Measurements from ENCODE around the gene NRBF2. TPM values are rescaled to one million over a fixed set of nuclear protein-coding genes. Genes with fewer than 3 reads are reported as not detected.

NRBF2 gene
- total RNA-seq, 1 donor from 2014 or later = 40.0 TPM

DNA sequence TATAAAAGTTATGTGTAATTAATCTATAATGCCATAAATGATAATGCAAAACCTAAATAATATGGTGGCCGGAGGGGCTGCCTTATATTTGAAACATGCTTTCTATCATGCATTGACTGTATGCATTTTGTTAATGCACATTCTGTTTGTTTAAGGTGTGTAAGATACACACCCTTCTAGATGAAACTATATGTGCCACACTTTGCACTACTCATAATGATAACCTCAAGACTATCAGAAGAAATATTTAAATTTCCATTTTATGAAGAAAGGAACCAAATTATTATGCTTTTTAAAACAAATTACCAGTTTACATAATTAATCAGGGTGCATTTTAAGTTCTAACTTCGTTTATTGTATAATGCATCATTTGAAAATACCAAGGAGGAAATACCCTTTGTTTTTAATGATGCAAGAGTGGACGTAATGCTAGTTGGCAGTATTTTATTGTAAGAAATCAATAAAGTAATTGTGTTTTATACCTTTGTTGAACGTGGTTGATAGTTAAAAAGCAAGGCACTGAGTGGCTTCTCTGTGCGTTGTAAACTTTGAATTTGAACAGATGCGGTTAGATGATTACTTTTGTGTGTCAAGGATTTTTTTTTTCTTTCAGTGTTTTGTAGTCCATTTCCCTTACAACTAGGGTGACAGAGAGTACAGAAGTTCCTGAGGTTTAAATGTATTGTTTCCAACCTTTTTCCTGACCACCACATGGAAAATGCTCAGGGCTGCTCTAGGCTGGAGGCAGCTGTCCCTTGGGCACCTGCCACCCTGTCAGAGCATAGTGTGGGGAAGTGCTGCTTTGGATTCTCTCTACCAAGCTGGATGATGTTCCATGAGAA lies 21.6 kb downstream of the NRBF2 start:
- no peak for FAIRE-seq

DNA sequence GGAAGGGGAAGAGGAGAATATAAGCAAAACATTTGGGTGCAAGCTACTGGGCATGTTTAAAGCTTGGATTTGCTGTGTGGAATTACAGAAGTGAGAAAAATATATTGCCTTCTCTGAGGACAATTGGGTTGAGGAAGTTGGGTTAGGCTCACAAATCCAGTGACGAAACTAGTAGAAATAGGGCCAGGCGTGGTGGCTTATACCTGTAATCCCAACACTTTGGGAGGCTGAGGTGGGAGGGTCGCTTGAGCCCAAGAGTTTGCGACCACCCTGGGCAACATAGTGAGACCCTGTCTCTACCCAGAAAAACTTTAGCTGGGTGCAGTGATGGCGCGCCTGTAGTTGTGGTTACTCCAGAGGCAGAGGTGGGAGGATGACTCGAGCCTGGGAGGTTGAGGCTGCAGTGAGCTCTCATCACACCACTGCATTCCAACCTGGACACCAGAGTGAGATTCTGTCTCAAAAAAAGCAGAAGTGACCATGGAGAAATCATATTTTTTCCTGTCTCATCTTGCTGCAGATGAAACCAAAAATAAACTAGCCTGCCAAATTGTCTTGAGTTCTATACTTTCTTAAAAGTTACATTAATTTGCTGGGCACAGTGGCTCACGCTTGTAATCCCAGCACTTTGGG lies 22.4 kb downstream of the NRBF2 start:
- no peaks in the 10 kb centered on the region for H3K27me3 ChIP-seq (ENCODE audit: control insufficient read depth, insufficient read depth, low read length)
- FAIRE-seq = no peak
- H3K36me3 ChIP-seq (ENCODE audit: control insufficient read depth, insufficient read depth, low read length) = peaks cover 10% of the 10 kb centered on the region
- DNase-seq (ENCODE audit: low read depth) = no peak
- TF ChIP-seq, protein P1, sequence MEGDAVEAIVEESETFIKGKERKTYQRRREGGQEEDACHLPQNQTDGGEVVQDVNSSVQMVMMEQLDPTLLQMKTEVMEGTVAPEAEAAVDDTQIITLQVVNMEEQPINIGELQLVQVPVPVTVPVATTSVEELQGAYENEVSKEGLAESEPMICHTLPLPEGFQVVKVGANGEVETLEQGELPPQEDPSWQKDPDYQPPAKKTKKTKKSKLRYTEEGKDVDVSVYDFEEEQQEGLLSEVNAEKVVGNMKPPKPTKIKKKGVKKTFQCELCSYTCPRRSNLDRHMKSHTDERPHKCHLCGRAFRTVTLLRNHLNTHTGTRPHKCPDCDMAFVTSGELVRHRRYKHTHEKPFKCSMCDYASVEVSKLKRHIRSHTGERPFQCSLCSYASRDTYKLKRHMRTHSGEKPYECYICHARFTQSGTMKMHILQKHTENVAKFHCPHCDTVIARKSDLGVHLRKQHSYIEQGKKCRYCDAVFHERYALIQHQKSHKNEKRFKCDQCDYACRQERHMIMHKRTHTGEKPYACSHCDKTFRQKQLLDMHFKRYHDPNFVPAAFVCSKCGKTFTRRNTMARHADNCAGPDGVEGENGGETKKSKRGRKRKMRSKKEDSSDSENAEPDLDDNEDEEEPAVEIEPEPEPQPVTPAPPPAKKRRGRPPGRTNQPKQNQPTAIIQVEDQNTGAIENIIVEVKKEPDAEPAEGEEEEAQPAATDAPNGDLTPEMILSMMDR (IDR thresholded peaks at IDR 0.05; ENCODE audit: insufficient read depth, low read length, severe bottlenecking) = no peak
- H3K4me3 ChIP-seq (ENCODE audit: low read depth, low read length) = no peak overlapping the region

More for the DNA sequence above, 21.6 kb downstream of the NRBF2 start:
- TF ChIP-seq, protein P1 (IDR thresholded peaks at IDR 0.05; ENCODE audit: insufficient read depth, low read length, severe bottlenecking) = no peak
- H3K4me3 ChIP-seq (ENCODE audit: low read depth, low read length) = no peak overlapping the region
- no peaks in the 10 kb centered on the region for H3K27me3 ChIP-seq (ENCODE audit: control insufficient read depth, insufficient read depth, low read length)
- peaks cover 11% of the 10 kb centered on the region for H3K36me3 ChIP-seq (ENCODE audit: control insufficient read depth, insufficient read depth, low read length)
- no peak for DNase-seq (ENCODE audit: low read depth)

DNA sequence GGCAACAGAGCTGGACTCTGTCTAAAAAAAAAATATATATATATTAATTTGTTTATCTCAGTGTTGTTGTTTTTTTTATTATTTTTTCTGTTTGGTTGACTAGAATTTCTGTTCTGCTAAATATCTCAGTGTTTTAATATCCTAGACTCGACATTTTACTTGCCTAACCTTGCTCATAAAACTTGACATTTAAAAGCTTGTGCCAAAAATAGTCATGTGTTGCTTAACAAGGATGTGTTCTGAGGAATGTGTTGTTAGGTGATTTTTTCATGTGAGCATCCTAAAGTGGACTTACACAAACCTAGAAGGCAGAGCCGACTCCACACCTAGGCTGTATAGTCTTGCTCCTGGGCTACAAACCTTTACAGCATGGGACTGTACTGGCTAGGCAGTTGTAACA lies 23.1 kb downstream of the NRBF2 start:
- no peaks in the 10 kb centered on the region for H3K27me3 ChIP-seq (ENCODE audit: control insufficient read depth, insufficient read depth, low read length)
- no peak for FAIRE-seq
- no peak overlapping the region for H3K4me3 ChIP-seq (ENCODE audit: low read depth, low read length)
- no peak for DNase-seq (ENCODE audit: low read depth)
- TF ChIP-seq, protein P1 (IDR thresholded peaks at IDR 0.05; ENCODE audit: insufficient read depth, low read length, severe bottlenecking) = no peak
- H3K36me3 ChIP-seq (ENCODE audit: control insufficient read depth, insufficient read depth, low read length) = peaks cover 8% of the 10 kb centered on the region

DNA sequence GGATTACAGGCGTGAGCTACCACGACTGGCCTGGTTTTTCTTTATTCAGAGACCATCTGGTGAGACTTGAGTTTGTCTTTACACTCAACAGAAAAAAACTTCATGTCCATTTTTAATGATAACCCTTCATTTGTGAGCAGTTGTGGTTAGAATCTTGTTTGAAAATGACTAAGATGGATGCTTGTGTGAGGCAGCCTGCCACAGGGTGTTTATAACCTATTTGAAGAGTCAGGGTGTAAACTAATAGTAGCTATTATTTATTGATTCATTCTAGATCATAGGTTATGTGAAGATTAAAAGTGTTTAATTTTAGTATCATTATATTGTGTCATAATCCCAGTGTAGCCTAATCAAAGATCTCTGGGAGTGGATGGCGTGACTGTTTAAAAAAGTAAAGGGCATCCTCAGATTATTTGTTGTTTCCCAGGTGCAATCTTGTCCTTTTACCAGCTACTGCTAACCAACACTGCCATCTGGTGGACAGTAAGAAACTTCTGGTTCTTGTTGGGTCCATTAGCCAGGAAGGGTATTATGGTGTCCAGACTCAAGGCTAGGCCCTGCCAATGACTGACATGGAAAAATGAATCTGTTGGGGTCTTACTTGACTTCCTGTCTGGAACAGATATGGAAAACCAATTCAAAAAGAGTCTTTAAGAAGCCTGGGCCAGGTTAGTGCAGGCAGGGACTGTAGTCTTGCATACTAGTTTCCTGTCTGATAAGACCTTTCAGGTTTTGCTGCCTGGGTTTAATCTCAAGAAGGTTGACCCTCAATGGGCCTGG lies 24.9 kb downstream of the NRBF2 start:
- Histone ChIP-seq H3K4me3 (ENCODE audit: low read depth, low read length) (no peak overlapping the region), H3K36me3 (ENCODE audit: control insufficient read depth, insufficient read depth, low read length) (peaks cover 3% of the 10 kb centered on the region), H3K27me3 (ENCODE audit: control insufficient read depth, insufficient read depth, low read length) (no peaks in the 10 kb centered on the region)
- TF ChIP-seq, protein P1 (IDR thresholded peaks at IDR 0.05; ENCODE audit: insufficient read depth, low read length, severe bottlenecking) = peak; percentile 55
- FAIRE-seq (no peak), DNase-seq (ENCODE audit: low read depth) (peak; percentile 83)

DNA sequence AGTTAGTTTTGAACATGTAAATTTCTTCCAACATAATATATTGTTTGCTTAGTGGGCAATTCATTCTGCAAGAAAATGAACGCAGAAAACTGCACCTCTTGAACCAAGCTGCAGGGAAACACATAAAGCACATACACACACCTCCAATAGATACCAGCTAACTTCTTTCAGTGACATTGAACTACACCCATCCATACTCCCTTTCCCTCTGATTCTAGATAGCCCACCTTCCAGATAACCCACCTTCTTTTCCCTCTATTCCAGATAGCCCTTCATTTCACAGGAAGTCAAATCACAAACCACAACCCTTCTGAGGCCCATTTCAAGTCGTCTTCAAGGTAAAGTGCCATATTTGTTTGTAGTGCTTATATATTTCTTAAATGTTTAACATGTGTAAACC lies 28.5 kb downstream of the NRBF2 start:
- no peaks in the 10 kb centered on the region for H3K27me3 ChIP-seq (ENCODE audit: control insufficient read depth, insufficient read depth, low read length)
- TF ChIP-seq, protein P1 (IDR thresholded peaks at IDR 0.05; ENCODE audit: insufficient read depth, low read length, severe bottlenecking) = no peak
- H3K36me3 ChIP-seq (ENCODE audit: control insufficient read depth, insufficient read depth, low read length) = no peaks in the 10 kb centered on the region
- H3K4me3 ChIP-seq (ENCODE audit: low read depth, low read length) = no peak overlapping the region
- DNase-seq (ENCODE audit: low read depth) = no peak
- no peak for FAIRE-seq

Data from bronchial epithelial cell (primary cell).